Endothelial cell of umbilical vein (primary cell): ENCODE data around the gene H1-8. TPM values are rescaled to one million over a fixed set of nuclear protein-coding genes. Genes with fewer than 3 reads are reported as not detected.

Experiments
- BruUV-seq: library from RNA; stranded (reverse); fragments of 400-500 nt; replicated peaks from 2 replicates; lab custom pipeline; 2021; lab: Mats Ljungman, UMichigan
- CTCF ChIA-PET: fragments of 300-600, 350-600 bp; sonication (Branson Sonifier 250); formaldehyde crosslinking; loops from one replicate; lab custom pipeline; 2021; ENCODE audit warnings: antibody characterized with exemption, inconsistent platforms; lab: Charles Lee
- POLR2A ChIA-PET: fragments of 300-600, 350-600 bp; sonication (Branson Sonifier 250); formaldehyde crosslinking; loops from one replicate; lab custom pipeline; 2021; ENCODE audit warnings: antibody characterized with exemption, inconsistent platforms; lab: Charles Lee
- DNase-seq: peaks from one replicate; pipeline ENCODE4 v3.0.0-alpha.2; 2011; ENCODE audit warnings: low read depth, low spot score
- FAIRE-seq: peaks from 2 replicates; lab custom pipeline; 2011; peaks lifted over from hg19 to GRCh38; lab: Jason Lieb, UNC
- H2AFZ ChIP-seq: 2 replicates; pipeline ENCODE4 v1.6.0; 2012; ENCODE audit warnings: low read depth, low read length, control low read depth, inconsistent platforms
- H3K27ac ChIP-seq: 2 replicates; pipeline ENCODE4 v1.5.1; 2011; ENCODE audit warnings: low read depth, mild to moderate bottlenecking, control low read depth, low read length, moderate library complexity; ENCODE audit not compliant: insufficient read depth
- H3K27me3 ChIP-seq, 2 experiments: 2 replicates each; pipeline versions ENCODE4 v1.6.0 to v1.6.1; 2011; ENCODE audit warnings: low read length in 2 of 2, mixed read lengths in 1 of 2; ENCODE audit not compliant: control insufficient read depth in 2 of 2, insufficient read depth in 2 of 2
- H3K36me3 ChIP-seq, 2 experiments: 2 replicates in 1 of 2; 3 replicates in 1 of 2; pipeline ENCODE4 v1.5.1; 2011; ENCODE audit warnings: low read length in 2 of 2, mild to moderate bottlenecking in 1 of 2, moderate library complexity in 1 of 2; ENCODE audit not compliant: control insufficient read depth in 2 of 2, insufficient read depth in 2 of 2; ENCODE audit errors: extremely low read depth in 1 of 2
- H3K4me1 ChIP-seq: 3 replicates; pipeline ENCODE4 v1.5.1; 2011; ENCODE audit warnings: mild to moderate bottlenecking, low read length; ENCODE audit not compliant: control insufficient read depth, insufficient read depth; ENCODE audit errors: extremely low read depth
- H3K4me2 ChIP-seq: 2 replicates; pipeline ENCODE4 v1.6.1; 2011; ENCODE audit warnings: low read length, control low read depth, mixed read lengths; ENCODE audit not compliant: insufficient read depth
- H3K4me3 ChIP-seq, 3 experiments: fragments of 200-600 bp in 1 of 3; sonication (generic), shearing (Covaris generic) in 1 of 3; replicated peaks in 1 of 3; 2 replicates each; pipeline ENCODE4 v1.5.1; 2011 to 2016; ENCODE audit warnings: control low read depth in 3 of 3, low read length in 3 of 3, mild to moderate bottlenecking in 2 of 3, inconsistent platforms in 1 of 3, low read depth in 1 of 3, moderate library complexity in 1 of 3; ENCODE audit not compliant: insufficient read depth in 1 of 3
- H3K79me2 ChIP-seq: 2 replicates; pipeline ENCODE4 v1.6.0; 2012; ENCODE audit warnings: low read length, inconsistent platforms; ENCODE audit not compliant: control insufficient read depth, insufficient read depth
- H3K9ac ChIP-seq: replicated peaks from 2 replicates; pipeline ENCODE3; 2011; ENCODE audit warnings: low read length, control low read depth; ENCODE audit not compliant: insufficient read depth; ENCODE audit errors: extremely low read depth
- H3K9me1 ChIP-seq: replicated peaks from 3 replicates; pipeline ENCODE4 v1.6.0; 2011; ENCODE audit warnings: mild to moderate bottlenecking, low read length; ENCODE audit not compliant: control insufficient read depth, insufficient read depth; ENCODE audit errors: extremely low read depth
- H3K9me3 ChIP-seq: replicated peaks from 2 replicates; pipeline ENCODE4 v1.5.1; 2012; ENCODE audit warnings: low read length, inconsistent platforms; ENCODE audit not compliant: control insufficient read depth, insufficient read depth
- H4K20me1 ChIP-seq: replicated peaks from 2 replicates; pipeline ENCODE3; 2011; ENCODE audit warnings: mild to moderate bottlenecking, low read length; ENCODE audit not compliant: control insufficient read depth, insufficient read depth; ENCODE audit errors: extremely low read depth
- CTCF ChIP-seq, 2 donors: IDR thresholded peaks; 1 replicate in 1 of 2; 2 replicates in 1 of 2; pipeline ENCODE4 v1.5.1; 2011; ENCODE audit warnings: low read length in 2 of 2, mild to moderate bottlenecking in 2 of 2, moderate library complexity in 2 of 2, control low read depth in 1 of 2, inconsistent platforms in 1 of 2, low read depth in 1 of 2; ENCODE audit not compliant: insufficient read depth in 1 of 2; ENCODE audit errors: extremely low read depth in 1 of 2
- EZH2 ChIP-seq: IDR thresholded peaks from 2 replicates; pipeline ENCODE4 v1.6.1; 2012; ENCODE audit warnings: borderline replicate concordance, low read depth, mild to moderate bottlenecking, moderate library complexity, low read length, inconsistent platforms; ENCODE audit not compliant: severe bottlenecking
- FOS ChIP-seq: IDR thresholded peaks from 2 replicates; pipeline ENCODE4 v1.6.1; 2011; ENCODE audit warnings: mild to moderate bottlenecking, low read length, moderate library complexity, borderline replicate concordance; ENCODE audit not compliant: insufficient read depth
- GATA2 ChIP-seq: IDR thresholded peaks from 2 replicates; pipeline ENCODE4 v1.7.0; 2011; ENCODE audit warnings: low read depth, mild to moderate bottlenecking, moderate library complexity, mixed read lengths, low read length; ENCODE audit not compliant: insufficient read length, insufficient read depth
- JUN ChIP-seq: IDR thresholded peaks from 2 replicates; pipeline ENCODE4 v1.6.1; 2011; ENCODE audit warnings: borderline replicate concordance, low read depth; ENCODE audit not compliant: insufficient read length, insufficient read depth
- MAX ChIP-seq: IDR thresholded peaks from 2 replicates; pipeline ENCODE4 v1.6.1; 2011; ENCODE audit not compliant: insufficient read depth, insufficient read length
- MYC ChIP-seq: IDR thresholded peaks from one replicate; pipeline ENCODE4 v1.6.1; 2011; ENCODE audit warnings: mild to moderate bottlenecking, low read depth, low read length
- POLR2A ChIP-seq: IDR thresholded peaks from 2 replicates; pipeline ENCODE4 v1.6.1; 2012; ENCODE audit warnings: low read depth, mild to moderate bottlenecking, control low read depth, low read length
- POLR2AphosphoS5 ChIP-seq: IDR thresholded peaks from 2 replicates; pipeline ENCODE4 v1.6.1; 2012; ENCODE audit warnings: low read depth, mild to moderate bottlenecking, control low read depth, low read length, moderate library complexity; ENCODE audit not compliant: insufficient read depth
- dilution Hi-C: fragments of 300-500 bp; cut with MboI; formaldehyde crosslinking; loops from one replicate; pipeline ENCODE4 v1.15.0; 2019; ENCODE audit warnings: low sequenced_read_pairs; ENCODE audit not compliant: extremely low pct_ligation_motif_present
- intact Hi-C: fragments of 100-400 bp; cut with micrococcal nuclease; formaldehyde crosslinking; loops from one replicate; pipeline ENCODE4 v1.10.0; 2022
- polyA plus RNA-seq, 4 experiments: library from polyadenylated mRNA; depleted of rRNA in 3 of 4; stranded (reverse) in 3 of 4; unstranded in 1 of 4; fragments of >200 nt; gene quantifications; 2 replicates each; pipeline versions ENCODE4 v1.2.1 to v1.2.3, GENCODE V29; 2011 to 2012; ENCODE audit warnings: missing spikeins in 1 of 4
- total RNA-seq: library from RNA; stranded (reverse); gene quantifications from 2 replicates; pipeline ENCODE4 v1.2.3, GENCODE V29; 2021

The H1-8 gene
- total and polyA plus RNA-seq, 2 donors (not counting 3 experiments of a cell fraction or from before 2014, with no cell fraction given): not detected

GRCh38 chr3:129552287-129553050 is 9.5 kb downstream of the H1-8 start:
- CTCF ChIA-PET: interaction anchor here (0.6 to 5.6 kb wide), 5 partner anchors 9 to 169 kb away, joined by 3 to 49 read pairs (median 4); no protein-coding TSS in a partner anchor
- intact Hi-C loops: no loop called here
- Histone ChIP-seq H3K9me1 (no peaks in the 10 kb centered on the region), H3K4me3 (no peak overlapping the region), H3K9me3 (no peaks in the 10 kb centered on the region), H3K4me2 (no peak overlapping the region), H3K36me3 (peaks cover 5 to 16% of the 10 kb centered on the region in 2 experiments), H3K4me1 (peaks cover 3% of the 10 kb centered on the region), H3K9ac (no peak overlapping the region), H3K79me2 (no peaks in the 10 kb centered on the region), H4K20me1 (no peaks in the 10 kb centered on the region), H3K27ac (no peak overlapping the region), H3K27me3 (no peaks in the 10 kb centered on the region), H2AFZ (no peak overlapping the region)
- DNase-seq (peak; percentile 24), FAIRE-seq (peak; percentile 64)
- no TSS peak for BruUV-seq
- POLR2A ChIA-PET: no interaction called here
- dilution Hi-C loops: no loop called here
- TF ChIP-seq MAX (no peak), JUN (no peak), POLR2A (no peak), EZH2 (no peak), POLR2AphosphoS5 (no peak), MYC (no peak), CTCF (IDR thresholded peaks at IDR 0.05; ENCODE audit: extremely low read depth in 1 of 2, insufficient read depth in 1 of 2, low read depth in 1 of 2, low read length in 2 of 2) (no peak), FOS (no peak), GATA2 (no peak)
